DND-41 (cell line): ENCODE measurements around the gene TMEM38A.

Source experiments
- EZH2 ChIP-seq: IDR thresholded peaks from 3 replicates; pipeline ENCODE4 v1.6.1; 2012; ENCODE audit warnings: borderline replicate concordance, low read depth, mild to moderate bottlenecking, moderate library complexity, low read length, inconsistent platforms; ENCODE audit not compliant: severe bottlenecking
- TF ChIP-seq, protein P1 (sequence below): IDR thresholded peaks from 2 replicates; pipeline ENCODE4 v1.5.1; 2012; ENCODE audit warnings: borderline replicate concordance, low read length, moderate library complexity, mild to moderate bottlenecking; ENCODE audit not compliant: poor library complexity, severe bottlenecking; ENCODE audit errors: extremely low read depth

DNA sequence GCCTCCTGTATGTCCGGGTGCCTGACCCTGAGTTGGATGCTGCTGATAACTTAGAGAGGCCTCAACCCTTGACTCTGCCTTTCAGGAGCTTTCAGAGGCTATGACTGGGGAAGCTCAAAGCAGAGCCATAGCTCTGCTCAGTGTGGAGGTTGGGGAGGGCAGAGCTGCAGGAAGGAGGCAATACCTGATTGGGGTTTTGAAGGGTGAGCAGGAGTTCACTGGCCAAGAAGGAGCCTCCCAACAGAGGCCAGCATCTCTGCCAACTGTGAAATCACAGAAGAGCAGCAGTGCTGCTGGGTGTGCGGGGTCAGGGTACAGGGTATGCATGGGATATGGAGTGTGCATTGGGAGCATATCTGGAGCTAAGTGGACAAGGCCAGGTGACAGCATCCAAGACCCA lies 21.6 kb downstream of the TMEM38A start:
- TF ChIP-seq, protein P1, sequence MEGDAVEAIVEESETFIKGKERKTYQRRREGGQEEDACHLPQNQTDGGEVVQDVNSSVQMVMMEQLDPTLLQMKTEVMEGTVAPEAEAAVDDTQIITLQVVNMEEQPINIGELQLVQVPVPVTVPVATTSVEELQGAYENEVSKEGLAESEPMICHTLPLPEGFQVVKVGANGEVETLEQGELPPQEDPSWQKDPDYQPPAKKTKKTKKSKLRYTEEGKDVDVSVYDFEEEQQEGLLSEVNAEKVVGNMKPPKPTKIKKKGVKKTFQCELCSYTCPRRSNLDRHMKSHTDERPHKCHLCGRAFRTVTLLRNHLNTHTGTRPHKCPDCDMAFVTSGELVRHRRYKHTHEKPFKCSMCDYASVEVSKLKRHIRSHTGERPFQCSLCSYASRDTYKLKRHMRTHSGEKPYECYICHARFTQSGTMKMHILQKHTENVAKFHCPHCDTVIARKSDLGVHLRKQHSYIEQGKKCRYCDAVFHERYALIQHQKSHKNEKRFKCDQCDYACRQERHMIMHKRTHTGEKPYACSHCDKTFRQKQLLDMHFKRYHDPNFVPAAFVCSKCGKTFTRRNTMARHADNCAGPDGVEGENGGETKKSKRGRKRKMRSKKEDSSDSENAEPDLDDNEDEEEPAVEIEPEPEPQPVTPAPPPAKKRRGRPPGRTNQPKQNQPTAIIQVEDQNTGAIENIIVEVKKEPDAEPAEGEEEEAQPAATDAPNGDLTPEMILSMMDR, result no peak
- no peak for TF ChIP-seq EZH2
